WI38 (cell line): Measurements from ENCODE around the gene PPIP5K2.
"Not testable (repeated sequence)": the region's sequence is repeated elsewhere in the genome, so short reads cannot be mapped to it uniquely, and the experiment has no call there.

ENCODE experiments used
- H3K4me3 ChIP-seq: 2 replicates; pipeline ENCODE4 v1.5.1; 2011; ENCODE audit warnings: low read depth, mild to moderate bottlenecking, control low read depth, low read length
- CTCF ChIP-seq: IDR thresholded peaks from 2 replicates; pipeline ENCODE4 v1.5.1; 2012; ENCODE audit warnings: low read depth, mild to moderate bottlenecking, control low read depth, low read length

PPIP5K2 gene

GRCh38 chr5:103119765-103120606, at the start of gene PPIP5K2, which contains the start of gene GIN1:
Gene PPIP5K2, plus strand, starts transcription at chr5:103120301. Its CDS starts 9,289 bp downstream, at chr5:103129590.
Gene GIN1, minus strand, starts transcription at chr5:103120138. Its CDS starts 11,431 bp downstream, at chr5:103108707.
- no peak for TF ChIP-seq CTCF
- peak within 1 kb of the TSS; percentile 96 for H3K4me3 ChIP-seq

GRCh38 chr5:103073500-103073899, 46.6 kb upstream of the PPIP5K2 start:
- H3K4me3 ChIP-seq, result not testable (repeated sequence)

GRCh38 chr5:103075442-103075841, 44.7 kb upstream of the PPIP5K2 start:
- no peak overlapping the region for H3K4me3 ChIP-seq
- no peak for TF ChIP-seq CTCF

- no peak overlapping the region for H3K4me3 ChIP-seq
- no peak for TF ChIP-seq CTCF
Observed at GRCh38 chr5:103079796-103080195, 40.3 kb upstream of the PPIP5K2 start.

- TF ChIP-seq CTCF, result no peak
Observed at GRCh38 chr5:103086547-103086946, 33.6 kb upstream of the PPIP5K2 start.

GRCh38 chr5:103089272-103089671, 30.8 kb upstream of the PPIP5K2 start:
- TF ChIP-seq CTCF, result no peak
- no peak overlapping the region for H3K4me3 ChIP-seq

More at GRCh38 chr5:103086547-103086946, 33.6 kb upstream of the PPIP5K2 start:
- H3K4me3 ChIP-seq, result no peak overlapping the region

- H3K4me3 ChIP-seq, result no peak overlapping the region
- no peak for TF ChIP-seq CTCF
Observed at GRCh38 chr5:103090791-103091190, 29.3 kb upstream of the PPIP5K2 start.
